Activated CD4-positive, alpha-beta memory T cell treated with anti-CD3 and anti-CD28 coated beads, Interleukin-2, amount 10 ng/mL, durations not matched to agents 7 days and 5 days (primary cell): Measurements from ENCODE around the gene ALDOA. TPM values are rescaled to one million over a fixed set of nuclear protein-coding genes. Genes with fewer than 3 reads are reported as not detected.

Source experiments
- CTCF ChIA-PET: fragments of 350-600 bp; sonication (Branson Sonifier 250); formaldehyde crosslinking; loops from one replicate; lab custom pipeline; 2021; ENCODE audit warnings: antibody characterized with exemption, inconsistent platforms; lab: Charles Lee
- POLR2A ChIA-PET: fragments of 350-600 bp; sonication (Branson Sonifier 250); formaldehyde crosslinking; loops from one replicate; lab custom pipeline; 2021; ENCODE audit warnings: antibody characterized with exemption; lab: Charles Lee
- DNase-seq: peaks from one replicate; pipeline ENCODE4 v3.0.0-alpha.2; 2020
- H3K27ac Mint-ChIP-seq: one replicate; pipeline ENCODE4 v1.8.0; 2021; ENCODE audit warnings: mild to moderate bottlenecking, mixed read lengths
- H3K27me3 Mint-ChIP-seq: one replicate; pipeline ENCODE4 v1.8.0; 2021; ENCODE audit warnings: mixed read lengths
- H3K36me3 Mint-ChIP-seq: one replicate; pipeline ENCODE4 v1.8.0; 2021; ENCODE audit warnings: low read depth, mixed read lengths
- H3K4me1 Mint-ChIP-seq: one replicate; pipeline ENCODE4 v1.8.0; 2021; ENCODE audit warnings: mixed read lengths
- H3K4me3 Mint-ChIP-seq: one replicate; pipeline ENCODE4 v1.8.0; 2021; ENCODE audit warnings: mild to moderate bottlenecking, mixed read lengths
- H3K9me3 Mint-ChIP-seq: one replicate; pipeline ENCODE4 v1.8.0; 2021; ENCODE audit warnings: mixed read lengths
- total RNA-seq, 2 experiments: library from RNA; stranded (reverse); gene quantifications; one replicate each; pipeline ENCODE4 v1.2.3, GENCODE V29; 2021

The ALDOA gene
- total RNA-seq, 2 experiments from 2014 or later: 1,403 to 1,450 TPM

DNA sequence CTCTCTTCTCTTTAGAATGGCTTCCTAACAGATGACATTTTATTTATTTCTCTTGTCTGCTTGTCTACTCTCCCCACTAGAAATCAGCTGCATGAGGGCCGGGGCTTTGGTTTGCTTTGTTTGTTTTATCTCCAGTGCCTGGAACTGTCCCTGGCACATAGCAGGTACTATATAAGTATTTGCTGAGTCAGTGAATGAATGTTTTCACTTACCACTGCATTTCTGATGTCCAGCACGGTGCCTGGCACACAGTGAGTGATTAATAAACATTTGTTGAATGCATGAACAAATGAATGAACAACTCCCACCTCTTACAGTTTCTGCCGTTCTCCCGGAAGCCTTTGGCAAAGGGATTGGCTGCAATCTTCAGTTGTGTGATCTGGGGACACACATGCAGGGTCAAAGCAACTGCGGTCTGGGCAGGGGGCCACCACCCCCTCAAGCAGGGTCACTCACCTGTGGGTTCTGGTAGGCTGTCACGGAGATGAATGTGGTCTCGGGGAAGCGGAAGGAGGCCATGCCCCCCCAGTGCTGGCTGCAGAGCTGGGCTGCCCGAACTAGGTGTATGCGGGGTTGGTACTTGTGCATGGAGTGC lies 22.8 kb downstream of the ALDOA start:
- Mint-ChIP-seq H3K9me3 (no peaks in the 10 kb centered on the region), H3K27ac (no peak overlapping the region), H3K4me3 (no peak overlapping the region), H3K27me3 (no peaks in the 10 kb centered on the region), H3K36me3 (peaks cover 32% of the 10 kb centered on the region), H3K4me1 (peaks cover 42% of the 10 kb centered on the region)
- ChIA-PET POLR2A (interaction anchor here (1.0 to 6.6 kb wide), 2 partner anchors 10 to 11 kb away, joined by 3 to 107 read pairs; partner anchors contain the start of gene PPP4C), CTCF (no interaction called here)
- DNase-seq: no peak

DNA sequence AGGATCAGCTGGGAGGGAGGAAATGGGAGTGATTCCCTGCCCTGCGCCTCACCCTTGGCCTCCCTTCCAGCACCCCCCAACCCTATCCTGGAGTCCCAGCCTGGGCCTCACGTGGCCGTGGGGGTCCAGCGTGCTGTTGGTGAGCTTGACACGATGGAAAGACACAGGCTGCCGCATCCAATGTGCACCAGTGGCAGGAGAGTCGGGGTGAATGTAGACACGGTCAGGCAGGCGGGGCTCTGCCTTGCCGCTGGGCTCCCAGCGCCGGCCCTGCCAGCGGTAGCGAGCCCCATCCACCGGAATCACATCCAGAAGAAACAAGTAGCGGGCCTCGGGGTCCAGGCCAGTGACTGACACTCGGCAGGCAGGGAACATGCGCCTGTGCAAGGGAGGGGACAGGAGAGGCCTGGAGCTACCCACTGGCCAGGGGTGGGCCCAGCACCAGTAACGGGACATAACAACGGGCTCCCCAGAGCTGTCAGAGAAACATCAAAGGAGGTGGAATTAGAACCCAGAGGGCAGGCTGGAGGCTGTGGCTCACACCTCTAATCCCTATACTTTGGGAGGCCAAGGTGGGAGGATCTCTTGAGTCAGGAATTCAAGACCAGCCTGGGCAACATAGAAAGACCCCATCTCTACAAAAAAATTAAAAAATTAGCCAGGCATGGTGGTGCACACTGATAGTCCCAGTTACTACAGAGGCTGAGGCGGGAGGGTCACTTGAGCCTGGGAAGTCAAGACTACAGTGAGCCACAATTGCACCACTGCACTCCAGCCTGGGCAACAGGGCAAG lies 23.5 kb downstream of the ALDOA start:
- ChIA-PET POLR2A (interaction anchor here (4.1 to 6.6 kb wide), 3 partner anchors 12 to 96 kb away, joined by 63 to 107 read pairs (median 92); partner anchors contain the start of genes ALDOA, CORO1A and PPP4C), CTCF (interaction anchor here (1.1 to 4.8 kb wide), 3 partner anchors 12 to 54 kb away, joined by 9 to 58 read pairs (median 29); partner anchors contain the start of gene PPP4C)
- H3K9me3 Mint-ChIP-seq: no peaks in the 10 kb centered on the region
- peaks cover 44% of the 10 kb centered on the region for H3K4me1 Mint-ChIP-seq
- no peak overlapping the region for H3K4me3 Mint-ChIP-seq
- H3K36me3 Mint-ChIP-seq: peaks cover 27% of the 10 kb centered on the region
- DNase-seq: no peak
- H3K27ac Mint-ChIP-seq: peak overlapping the region; percentile 31
- H3K27me3 Mint-ChIP-seq: no peaks in the 10 kb centered on the region

DNA sequence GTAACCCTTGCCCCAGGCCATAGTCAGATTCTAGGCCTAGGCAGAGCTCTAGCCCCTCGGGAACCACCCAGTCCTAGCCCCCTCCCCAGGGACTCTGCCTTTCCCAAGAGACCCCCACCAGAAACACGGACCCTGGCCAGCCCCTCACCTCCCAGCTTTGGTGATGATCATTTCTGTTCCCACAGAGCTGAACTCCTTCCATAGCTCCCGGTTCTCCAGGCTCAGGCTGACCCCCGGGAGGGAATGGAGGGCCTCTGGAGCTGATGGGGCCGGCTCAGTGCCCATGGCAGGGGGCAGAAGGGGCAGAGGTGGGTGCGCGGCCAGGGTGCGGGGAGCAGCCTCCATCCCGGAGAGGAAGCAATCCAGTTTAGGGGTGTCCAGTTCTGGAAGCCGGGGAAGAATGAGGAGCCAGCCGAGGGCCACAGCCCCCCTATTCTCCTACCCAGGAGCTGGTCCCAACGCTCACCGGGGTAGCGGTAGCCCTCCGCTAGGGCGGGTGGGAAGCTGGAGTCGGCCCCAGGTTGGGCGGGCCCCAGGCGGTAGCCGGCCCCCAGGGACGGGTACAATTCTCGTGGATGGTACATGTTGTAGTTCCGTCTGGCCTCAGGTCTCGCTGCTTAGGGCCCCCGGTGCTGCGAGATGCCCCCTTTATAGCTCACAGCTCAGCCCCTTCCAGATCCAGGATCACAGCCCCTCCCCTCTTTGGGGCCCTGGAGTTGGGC lies 25.2 kb downstream of the ALDOA start:
- no peaks in the 10 kb centered on the region for H3K27me3 Mint-ChIP-seq
- POLR2A ChIA-PET: interaction anchor here (0.7 to 6.6 kb wide), 9 partner anchors 8 to 292 kb away, joined by 3 to 107 read pairs (median 4); partner anchors contain the start of genes ALDOA, CORO1A, KCTD13 and PPP4C
- H3K9me3 Mint-ChIP-seq: no peaks in the 10 kb centered on the region
- peaks cover 38% of the 10 kb centered on the region for H3K36me3 Mint-ChIP-seq
- H3K4me1 Mint-ChIP-seq: peaks cover 58% of the 10 kb centered on the region
- peak overlapping the region; percentile 72 for H3K27ac Mint-ChIP-seq
- CTCF ChIA-PET: interaction anchor here (0.5 to 4.8 kb wide), 19 partner anchors 8 to 559 kb away, joined by 3 to 58 read pairs (median 5); partner anchors contain the start of genes ALDOA, CORO1A, DCTPP1 and PPP4C
- peak overlapping the region; percentile 36 for H3K4me3 Mint-ChIP-seq
- DNase-seq: no peak

DNA sequence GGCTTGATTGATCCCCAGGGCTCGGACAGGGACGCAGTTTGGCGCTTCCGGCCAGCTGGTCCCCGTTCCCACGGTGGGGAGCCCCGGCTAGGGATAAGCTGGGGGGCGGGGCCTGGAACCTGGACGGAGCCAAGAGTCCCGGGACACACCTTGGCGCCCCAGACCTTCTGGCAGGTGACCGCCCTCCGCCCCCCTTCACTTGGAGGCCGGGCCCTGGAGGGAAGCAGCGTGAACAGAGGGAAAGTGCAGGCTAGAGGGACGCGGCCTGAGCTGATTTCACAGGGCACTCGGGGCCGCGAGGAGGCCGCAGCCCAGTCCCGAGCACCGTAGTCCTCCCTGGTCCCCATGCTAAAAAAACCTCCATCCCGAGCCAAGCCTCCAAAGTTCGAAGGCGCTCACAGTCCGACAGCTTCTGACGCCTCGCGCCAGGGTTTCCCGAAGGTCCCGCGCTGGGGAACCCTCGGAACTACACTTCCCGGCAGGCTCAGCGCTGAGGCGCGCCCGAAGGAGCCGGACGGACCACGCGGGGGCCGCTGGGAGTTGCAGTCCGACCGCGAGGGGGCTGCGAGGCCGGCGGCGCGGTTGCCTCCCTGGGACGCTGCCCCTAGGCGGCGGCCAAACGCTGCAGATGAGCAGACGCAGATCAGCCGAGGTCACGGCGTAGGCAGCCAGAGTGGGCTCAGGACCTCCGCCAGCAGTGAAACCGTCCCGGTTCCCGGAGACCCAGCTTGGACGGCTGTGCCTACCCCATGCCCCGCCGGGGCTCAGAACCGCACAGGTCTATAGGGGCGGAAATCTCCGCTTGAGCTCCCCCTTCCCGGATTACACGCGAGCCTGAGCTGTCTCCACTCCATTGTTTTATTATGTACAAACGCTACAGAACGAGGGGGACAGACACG lies 26.2 kb downstream of the ALDOA start, which contains the start of gene TBX6:
Gene TBX6 (minus strand): TSS at position 451 of the 899 bp plus-strand sequence. CDS start 731 bp downstream, outside the sequence.
- DNase-seq: peak; percentile 95
- Mint-ChIP-seq H3K9me3 (peaks cover under 1% of the 10 kb centered on the region), H3K4me1 (peaks cover 63% of the 10 kb centered on the region), H3K27ac (peak within 1 kb of the TSS; percentile 96), H3K4me3 (peak within 1 kb of the TSS; percentile 88), H3K27me3 (no peaks in the 10 kb centered on the region), H3K36me3 (peaks cover 42% of the 10 kb centered on the region)
- POLR2A ChIA-PET: interaction anchor here (0.7 to 6.6 kb wide), 21 partner anchors 9 to 335 kb away, joined by 3 to 107 read pairs (median 4); partner anchors contain the start of genes ALDOA, CORO1A, KCTD13 and PPP4C
- CTCF ChIA-PET: interaction anchor here (0.5 to 4.8 kb wide), 40 partner anchors 9 to 1882 kb away, joined by 3 to 58 read pairs (median 4); partner anchors contain the start of genes ALDOA, CORO1A, DCTPP1 and PPP4C

DNA sequence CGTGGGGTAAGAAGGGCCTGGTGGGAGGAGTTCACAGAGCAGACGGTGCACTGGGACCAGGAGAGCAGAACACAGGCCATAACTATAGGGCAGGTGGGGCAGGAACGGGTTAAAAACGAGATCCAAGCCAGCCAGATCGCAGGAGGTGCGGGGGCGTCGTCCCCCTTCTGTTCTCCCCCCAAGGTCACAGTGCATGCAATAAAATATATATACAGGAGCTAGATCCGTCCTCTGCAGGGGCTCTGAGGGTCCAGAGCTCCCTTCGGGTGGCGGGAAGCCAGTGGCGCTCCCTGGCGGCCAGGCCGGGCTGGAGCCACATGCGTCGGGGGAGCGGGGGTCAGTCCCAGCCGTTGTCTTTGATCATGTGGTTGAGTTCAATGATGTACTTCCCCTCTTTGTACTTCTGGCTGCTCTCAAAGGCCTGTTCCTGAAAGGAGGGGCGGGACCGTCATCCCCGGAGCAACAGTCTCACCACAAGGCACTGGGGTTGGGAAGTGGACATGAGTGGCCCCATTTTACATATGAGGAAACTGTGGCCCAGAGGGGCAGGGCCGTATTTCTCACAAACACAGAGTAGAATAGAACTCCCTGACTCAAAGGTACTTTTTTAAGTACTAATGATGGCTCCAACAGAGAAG lies 26.9 kb downstream of the ALDOA start:
- POLR2A ChIA-PET: interaction anchor here (0.9 to 6.6 kb wide), 18 partner anchors 10 to 334 kb away, joined by 3 to 107 read pairs (median 4); partner anchors contain the start of genes ALDOA, CORO1A, PPP4C and SEPTIN1
- CTCF ChIA-PET: interaction anchor here (0.5 to 4.8 kb wide), 33 partner anchors 8 to 1883 kb away, joined by 3 to 58 read pairs (median 4); partner anchors contain the start of genes ALDOA, CORO1A, DCTPP1 and PPP4C
- peaks cover 44% of the 10 kb centered on the region for H3K36me3 Mint-ChIP-seq
- H3K27ac Mint-ChIP-seq: peak overlapping the region; percentile 96
- no peaks in the 10 kb centered on the region for H3K27me3 Mint-ChIP-seq
- peak; percentile 78 for DNase-seq
- peaks cover 9% of the 10 kb centered on the region for H3K9me3 Mint-ChIP-seq
- H3K4me3 Mint-ChIP-seq: peak overlapping the region; percentile 88
- H3K4me1 Mint-ChIP-seq: peaks cover 68% of the 10 kb centered on the region

DNA sequence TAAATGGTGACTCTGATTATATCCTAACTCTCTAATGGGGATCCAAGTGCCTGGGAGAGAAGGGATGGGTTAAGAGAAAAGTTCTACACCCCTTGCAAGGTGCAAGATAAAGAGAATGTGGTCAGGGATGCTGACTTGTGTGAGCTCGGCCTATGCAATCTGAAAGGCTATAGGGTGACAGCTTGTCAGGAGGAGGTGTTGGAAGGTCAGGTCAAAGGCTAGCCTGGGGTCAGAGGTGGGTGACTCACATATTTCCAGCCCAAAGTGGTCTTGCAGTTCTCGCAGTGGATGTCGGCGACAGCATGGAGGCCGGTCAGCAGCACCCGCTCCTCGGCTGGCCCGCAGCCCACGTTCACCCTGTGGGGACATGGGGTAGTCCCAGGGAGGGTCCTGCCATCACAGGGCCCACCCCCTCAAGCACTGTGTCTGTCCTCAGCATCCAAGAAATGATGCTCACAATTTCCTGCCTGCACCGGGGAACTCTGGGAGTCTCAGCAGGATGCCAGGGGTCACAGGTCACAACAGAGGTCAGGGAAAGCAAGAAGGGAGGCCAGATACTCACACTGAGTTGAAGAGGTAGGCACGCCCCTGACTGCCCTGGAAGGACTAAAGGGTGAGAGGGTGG lies 29.1 kb downstream of the ALDOA start:
- peaks cover 58% of the 10 kb centered on the region for H3K4me1 Mint-ChIP-seq
- peak overlapping the region; percentile 89 for H3K27ac Mint-ChIP-seq
- ChIA-PET CTCF (interaction anchor here (1.6 kb wide), 1 partner anchor 18 kb away, joined by 5 read pairs; the partner anchor contains the start of gene PPP4C), POLR2A (interaction anchor here (1.2 to 6.6 kb wide), 5 partner anchors 10 to 288 kb away, joined by 3 to 107 read pairs (median 9); partner anchors contain the start of genes ALDOA, CORO1A, PPP4C and SEPTIN1)
- peaks cover 55% of the 10 kb centered on the region for H3K36me3 Mint-ChIP-seq
- peaks cover 26% of the 10 kb centered on the region for H3K9me3 Mint-ChIP-seq
- peak overlapping the region; percentile 85 for H3K4me3 Mint-ChIP-seq
- no peaks in the 10 kb centered on the region for H3K27me3 Mint-ChIP-seq
- DNase-seq: no peak

DNA sequence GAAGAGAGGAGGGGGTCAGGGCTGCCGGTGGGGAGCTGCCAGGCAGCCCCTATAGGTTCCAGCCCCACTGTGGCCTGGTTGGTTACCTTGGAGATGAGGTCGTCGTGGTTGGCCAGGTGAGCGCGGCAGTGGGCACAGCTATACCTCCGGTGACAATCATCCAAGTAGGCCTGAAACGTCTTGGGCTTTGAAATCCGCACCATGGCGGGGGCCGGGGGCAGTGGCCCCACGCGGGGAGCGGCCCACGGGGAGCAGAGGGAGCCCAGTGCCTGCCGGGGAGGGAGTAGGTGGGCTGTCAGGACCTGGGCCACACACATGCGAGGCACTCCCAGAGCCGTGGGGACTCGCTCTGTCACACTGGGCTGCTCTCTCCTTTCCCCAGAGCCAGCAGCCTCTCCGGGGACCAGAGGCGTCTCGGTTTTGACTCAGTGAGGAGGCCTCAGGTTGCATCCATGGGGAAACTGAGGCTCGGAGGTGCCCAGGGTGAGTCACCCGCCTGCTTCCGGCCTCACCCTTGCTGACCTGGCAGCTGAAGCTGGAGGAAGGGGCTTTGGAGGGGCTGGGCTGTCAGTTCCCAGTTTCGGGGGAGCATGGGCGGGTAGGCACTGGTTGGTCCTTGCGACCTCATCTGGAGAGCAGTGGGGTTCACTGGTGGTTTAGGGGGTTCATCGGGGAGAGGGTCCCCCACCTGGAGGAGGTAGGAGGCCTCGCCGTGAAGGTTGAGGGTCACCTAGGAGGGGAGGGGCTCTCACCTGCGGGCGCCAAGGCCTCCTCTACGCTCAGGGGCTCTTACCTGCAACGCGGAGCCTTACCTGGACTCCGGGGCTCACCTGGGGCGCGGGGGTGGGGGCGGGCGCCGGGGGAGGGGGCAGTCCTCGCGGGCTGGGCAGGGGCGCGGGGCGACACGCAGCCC lies 29.9 kb downstream of the ALDOA start:
- Mint-ChIP-seq H3K4me3 (peak overlapping the region; percentile 85), H3K27me3 (no peaks in the 10 kb centered on the region), H3K4me1 (peaks cover 50% of the 10 kb centered on the region), H3K36me3 (peaks cover 55% of the 10 kb centered on the region), H3K27ac (peak overlapping the region; percentile 89), H3K9me3 (peaks cover 27% of the 10 kb centered on the region)
- POLR2A ChIA-PET: interaction anchor here (1.2 to 3.3 kb wide), 8 partner anchors 11 to 322 kb away, joined by 3 to 32 read pairs (median 4); partner anchors contain the start of genes ALDOA, CORO1A, GDPD3 and PPP4C
- DNase-seq: no peak
- CTCF ChIA-PET: interaction anchor here (1.6 kb wide), 2 partner anchors 16 to 19 kb away, joined by 4 to 5 read pairs; partner anchors contain the start of gene PPP4C

DNA sequence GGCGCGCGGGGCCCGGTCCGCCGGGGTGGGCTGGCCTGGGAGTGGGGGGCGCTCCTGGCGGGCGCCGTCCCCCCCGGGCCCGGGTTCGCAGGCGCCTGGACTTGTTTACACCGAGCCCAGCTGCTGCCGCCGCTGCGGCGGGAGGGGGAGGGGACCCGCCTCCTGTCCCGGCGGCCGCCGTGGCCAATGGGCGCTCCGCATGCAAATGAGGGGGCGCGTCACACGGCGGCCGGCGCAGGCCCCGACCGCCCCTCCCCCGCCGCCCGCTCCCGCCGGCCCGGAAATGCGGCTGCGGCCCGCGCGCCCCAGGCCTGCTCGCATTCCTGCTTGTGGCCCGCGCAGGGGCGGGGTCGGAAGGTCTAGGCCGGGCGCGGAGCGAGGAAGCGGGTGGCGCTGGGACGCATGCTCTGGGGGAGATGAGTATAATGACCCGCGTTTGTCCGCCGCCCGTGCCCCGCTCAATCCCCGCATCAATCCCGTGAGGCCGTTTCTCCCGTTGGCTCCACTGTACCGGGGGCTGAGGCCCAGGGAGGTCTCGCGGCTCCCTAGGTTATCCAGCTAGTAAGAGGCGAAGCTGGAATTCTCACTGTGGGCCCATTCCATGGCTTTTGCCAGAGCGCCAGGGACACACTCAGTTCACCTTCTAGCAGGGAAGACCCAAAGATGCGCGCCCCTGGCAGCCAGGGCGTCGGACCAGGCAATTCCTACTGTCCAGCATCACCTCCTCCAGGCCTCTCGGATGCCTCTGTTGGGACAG lies 30.7 kb downstream of the ALDOA start, which contains the start of gene YPEL3:
Gene YPEL3 (minus strand): TSS at position 109 of the 757 bp plus-strand sequence. CDS start 731 bp downstream, outside the sequence.
- ChIA-PET CTCF (interaction anchor here (1.6 kb wide), 1 partner anchor 16 kb away, joined by 4 read pairs; no protein-coding TSS in a partner anchor), POLR2A (interaction anchor here (0.7 to 3.3 kb wide), 9 partner anchors 14 to 322 kb away, joined by 3 to 32 read pairs (median 3); partner anchors contain the start of genes ALDOA, CORO1A, GDPD3 and PPP4C)
- peak within 1 kb of the TSS; percentile 89 for H3K27ac Mint-ChIP-seq
- DNase-seq: peak; percentile 94
- peak within 1 kb of the TSS; percentile 85 for H3K4me3 Mint-ChIP-seq
- H3K36me3 Mint-ChIP-seq: peaks cover 55% of the 10 kb centered on the region
- H3K4me1 Mint-ChIP-seq: peaks cover 47% of the 10 kb centered on the region
- H3K9me3 Mint-ChIP-seq: peaks cover 31% of the 10 kb centered on the region
- H3K27me3 Mint-ChIP-seq: no peaks in the 10 kb centered on the region
